ENCODE data around the gene C6orf163.

The C6orf163 gene

GRCh38 chr6:87357479-87358196, 13.0 kb downstream of the C6orf163 start:
- DNase-seq, result no peak

GRCh38 chr6:87364602-87365252, 20.1 kb downstream of the C6orf163 start:
- no peak for DNase-seq

GRCh38 chr6:87366072-87366827, 21.6 kb downstream of the C6orf163 start:
- no peak for DNase-seq

DNA sequence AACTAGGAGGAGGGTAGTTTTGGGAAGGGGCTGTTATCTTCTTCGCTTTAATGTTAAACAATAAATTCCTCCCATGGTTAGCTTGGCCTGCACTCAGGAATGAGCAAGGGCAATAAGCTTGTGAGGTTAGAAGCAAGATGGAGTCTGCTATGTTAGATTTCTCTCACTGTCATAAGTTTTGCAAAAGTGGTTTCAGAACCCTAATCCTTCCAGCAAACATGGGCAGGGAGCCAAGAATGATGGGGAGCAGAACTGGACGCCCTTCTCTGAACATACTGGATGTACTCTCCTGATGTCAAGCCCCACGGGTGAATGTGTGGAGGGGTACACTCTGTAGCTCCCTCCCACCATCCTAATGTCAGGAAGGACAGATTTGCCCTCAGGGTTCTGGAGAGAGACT, 22.3 kb downstream of the C6orf163 start:
- no peak for DNase-seq

DNA sequence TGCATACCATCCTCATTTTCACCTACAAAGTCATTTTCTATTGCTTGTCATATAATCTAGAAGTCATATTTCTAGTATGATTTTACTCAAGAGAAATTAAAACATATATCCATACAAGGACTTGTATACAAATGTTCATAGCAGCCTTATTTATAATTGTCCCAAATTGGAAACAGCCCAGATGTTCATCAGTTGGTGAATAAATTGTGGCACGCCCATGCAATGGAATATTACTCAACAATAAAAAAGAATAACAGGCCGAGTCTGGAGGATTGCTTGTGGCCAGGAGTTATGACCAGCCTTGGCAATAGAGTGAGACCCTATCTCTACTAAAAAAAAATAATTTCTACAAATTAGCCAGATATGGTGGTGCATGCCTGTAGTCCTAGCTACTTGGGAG, 28.8 kb downstream of the C6orf163 start:
- DNase-seq, result no peak

DNA sequence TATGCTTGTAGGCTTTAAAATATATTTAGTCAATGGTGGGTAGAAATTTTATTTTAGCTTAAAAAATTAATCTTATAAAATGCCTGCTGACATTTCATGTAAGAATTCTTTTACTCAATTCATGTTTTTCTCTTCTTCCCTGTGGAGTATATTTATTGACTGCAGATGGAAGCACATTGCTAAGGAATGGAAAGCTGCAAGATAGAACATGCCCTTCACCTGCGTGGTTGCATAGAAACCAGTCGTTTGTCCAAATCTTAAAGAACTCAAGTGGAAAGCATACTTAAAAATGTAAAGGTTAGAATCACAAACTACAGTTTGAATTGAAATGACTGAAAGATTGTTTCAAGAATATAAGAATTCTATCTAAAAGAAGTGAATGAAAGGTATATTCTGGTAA, 30.7 kb downstream of the C6orf163 start:
- DNase-seq, result no peak

DNA sequence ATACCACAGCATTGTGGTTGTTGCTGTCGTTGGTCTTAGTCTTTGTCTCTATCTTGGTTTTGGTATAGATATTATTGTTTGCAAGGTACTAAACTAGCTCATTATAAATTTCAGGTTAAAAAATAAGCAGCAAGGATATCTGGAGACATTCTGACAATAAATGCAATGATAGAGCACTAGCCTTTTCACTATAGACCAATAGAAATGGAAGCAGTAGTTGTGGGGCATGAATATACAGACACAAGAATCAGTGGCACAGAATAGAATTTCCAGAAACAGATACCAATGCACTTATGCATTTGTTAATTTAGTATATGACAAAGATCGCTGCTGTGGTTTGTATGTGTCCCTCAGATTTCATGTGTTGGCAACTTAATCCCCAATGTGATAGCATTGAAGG, 32.0 kb downstream of the C6orf163 start:
- no peak for DNase-seq

GRCh38 chr6:87378947-87379346, 34.3 kb downstream of the C6orf163 start:
- DNase-seq, result no peak

DNA sequence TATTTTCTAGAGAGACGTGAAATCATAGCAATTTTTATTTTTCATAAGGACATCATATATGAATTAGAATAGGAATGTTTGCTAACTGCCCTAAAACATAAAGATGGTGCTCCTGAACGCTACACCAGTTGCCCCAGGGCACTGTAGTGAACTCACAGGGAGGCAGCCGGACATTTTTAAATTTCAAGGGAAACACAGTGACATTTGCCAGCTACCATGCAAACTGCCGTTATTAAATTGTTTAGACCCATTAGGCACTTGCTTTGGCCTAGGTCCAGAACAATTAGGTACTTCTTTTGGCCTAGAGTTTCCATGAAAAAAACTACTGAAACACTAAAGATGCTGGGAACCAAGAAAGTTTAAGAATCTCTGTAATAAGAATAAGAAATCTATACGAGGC, 38.2 kb downstream of the C6orf163 start:
- peak in 1 of 2 experiments; percentile 7 for DNase-seq

GRCh38 chr6:87384038-87384437, 39.4 kb downstream of the C6orf163 start:
- DNase-seq, result no peak

DNA sequence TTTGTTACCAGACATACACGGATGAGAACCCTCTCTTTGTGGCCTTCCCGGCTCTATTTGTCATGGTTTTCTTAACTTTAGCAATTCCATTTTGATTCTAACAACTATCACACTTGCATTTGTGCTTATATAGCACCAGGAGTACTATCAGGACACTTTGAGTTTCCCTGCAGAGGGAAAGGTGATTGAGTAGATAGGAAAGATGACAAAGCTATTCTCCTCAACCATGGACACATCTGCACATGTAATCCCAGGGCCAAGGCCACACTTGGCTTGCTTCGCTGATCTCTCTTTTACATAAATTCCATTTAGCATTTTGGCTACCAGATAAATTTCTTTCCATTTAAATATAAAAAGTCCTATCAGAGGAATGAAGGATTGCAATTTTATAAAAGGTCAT, 39.8 kb downstream of the C6orf163 start:
- DNase-seq, result no peak

- peak; percentile 17 to 47 for DNase-seq
Observed at GRCh38 chr6:87391334-87391733, 46.7 kb downstream of the C6orf163 start.

DNA sequence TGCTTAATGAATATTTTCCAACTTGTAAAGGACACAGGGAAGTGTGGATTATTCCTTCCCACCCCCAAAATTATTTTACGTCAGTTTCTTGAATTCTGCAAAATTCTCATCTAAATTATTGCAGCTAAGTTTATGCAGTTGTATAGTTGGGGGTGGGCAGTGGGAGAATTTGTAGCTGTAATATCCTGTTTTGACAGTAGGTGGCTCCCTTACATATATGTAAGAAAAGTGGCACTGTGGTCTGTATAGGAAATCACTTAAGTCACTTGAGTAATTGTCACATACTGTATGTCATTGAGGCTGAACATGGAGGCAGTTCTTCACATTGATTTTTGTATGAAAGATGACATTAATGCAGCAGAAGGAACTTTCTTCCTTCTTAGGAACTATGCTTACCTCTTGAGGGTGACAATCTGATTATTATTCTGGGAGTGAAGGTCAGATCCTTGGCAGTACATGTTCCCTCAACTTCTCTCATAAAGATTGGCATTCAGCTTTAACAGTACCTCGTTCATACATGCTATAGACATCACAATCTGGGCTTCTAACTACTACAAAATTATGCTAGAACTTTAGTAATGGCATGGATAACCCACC, 48.5 kb downstream of the C6orf163 start:
- peak; percentile 60 to 68 for DNase-seq

DNA sequence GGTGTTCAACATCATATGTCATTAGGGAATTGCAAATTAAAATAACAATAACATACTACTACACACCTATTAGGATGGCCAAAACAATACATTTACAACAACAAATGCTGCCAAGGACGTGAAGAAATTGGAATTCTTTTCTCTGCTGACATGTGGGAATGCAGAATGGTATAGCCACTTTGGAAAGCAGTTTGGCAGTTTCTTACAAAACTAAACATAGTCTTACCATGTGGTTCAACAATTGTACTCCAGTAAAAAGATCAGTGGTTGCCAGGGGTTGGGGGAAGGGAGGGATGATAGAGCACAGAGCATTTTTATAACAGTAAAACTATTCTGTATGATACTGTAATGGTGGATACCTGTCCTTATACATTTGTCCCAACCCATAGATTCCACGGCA, 50.8 kb downstream of the C6orf163 start:
- no peak for DNase-seq

DNA sequence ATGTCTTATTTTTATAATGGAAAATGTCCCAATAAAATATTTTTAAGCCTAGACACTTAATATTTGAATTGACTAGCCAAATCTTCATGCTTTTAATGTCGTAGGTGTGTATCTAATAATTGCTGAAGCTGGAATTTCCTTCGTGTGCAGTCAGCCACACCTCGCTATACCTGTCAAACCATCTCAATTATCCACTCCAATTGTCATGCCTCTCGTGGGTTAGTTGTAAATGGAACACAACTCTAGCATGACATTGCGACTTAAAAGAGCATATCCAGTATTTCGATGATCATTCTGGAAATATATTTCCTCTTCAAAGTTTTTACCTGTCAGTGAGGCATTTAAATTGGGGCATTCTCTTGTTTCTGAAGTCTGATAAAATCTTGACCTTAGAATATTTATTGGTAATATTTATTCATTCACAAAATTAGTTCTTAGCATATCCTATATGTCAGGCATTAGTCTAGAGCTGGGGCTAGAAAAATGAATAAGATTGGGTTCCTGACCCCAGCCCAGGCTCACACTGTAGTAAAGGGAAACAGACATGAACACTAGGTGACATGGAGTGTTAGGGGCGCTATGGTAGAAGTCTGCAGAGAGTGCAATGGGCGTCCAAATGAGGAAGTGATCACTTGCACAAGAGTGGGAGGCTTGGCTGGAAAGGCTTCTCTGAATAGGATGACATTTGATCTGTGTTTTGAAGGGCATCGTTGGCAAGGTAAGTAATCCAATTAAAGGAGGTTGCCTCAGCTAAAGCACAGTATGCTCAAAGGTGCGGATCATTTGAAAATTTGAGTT, 52.2 kb downstream of the C6orf163 start:
- no peak for DNase-seq

DNA sequence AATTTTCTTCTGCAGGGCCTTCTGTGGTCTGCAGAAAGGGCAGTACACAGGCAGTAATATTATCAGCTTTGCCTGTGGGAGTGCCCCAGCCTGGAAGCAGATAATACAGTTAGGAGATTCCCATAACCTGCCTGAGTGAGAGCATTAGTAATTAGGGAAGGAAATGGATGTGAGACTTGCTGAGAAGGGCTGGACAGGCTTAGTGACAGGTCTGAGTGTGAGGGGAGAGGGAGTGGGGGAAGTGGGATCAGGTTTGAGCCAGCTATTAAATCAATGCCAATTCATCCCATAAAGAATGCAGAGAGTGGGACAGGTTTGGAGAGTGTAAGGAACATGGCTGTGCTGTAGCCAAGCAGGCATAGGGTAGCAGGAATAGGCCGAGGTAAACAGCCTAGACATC, 53.0 kb downstream of the C6orf163 start:
- DNase-seq, result no peak

- no peak for DNase-seq
Observed at GRCh38 chr6:87401832-87402231, 57.2 kb downstream of the C6orf163 start.

DNA sequence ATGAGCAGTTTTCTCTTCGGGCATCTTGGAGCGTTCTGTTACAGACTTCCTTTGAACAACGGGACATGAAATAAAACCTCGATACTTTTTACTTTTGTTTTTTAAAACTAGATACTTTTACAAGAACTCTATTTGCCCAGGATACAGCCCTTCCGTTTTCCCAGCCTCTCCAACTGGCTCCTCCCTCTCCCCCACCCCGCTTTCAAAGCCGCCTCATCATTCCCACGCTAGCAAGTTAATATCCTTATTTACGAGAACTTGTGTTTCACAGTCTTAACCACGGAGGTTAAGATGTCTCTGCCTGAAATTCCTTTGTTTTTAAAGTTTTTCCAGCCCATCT, 62.9 kb downstream of the C6orf163 start:
- DNase-seq, result peak in 1 of 2 experiments; percentile 58

DNA sequence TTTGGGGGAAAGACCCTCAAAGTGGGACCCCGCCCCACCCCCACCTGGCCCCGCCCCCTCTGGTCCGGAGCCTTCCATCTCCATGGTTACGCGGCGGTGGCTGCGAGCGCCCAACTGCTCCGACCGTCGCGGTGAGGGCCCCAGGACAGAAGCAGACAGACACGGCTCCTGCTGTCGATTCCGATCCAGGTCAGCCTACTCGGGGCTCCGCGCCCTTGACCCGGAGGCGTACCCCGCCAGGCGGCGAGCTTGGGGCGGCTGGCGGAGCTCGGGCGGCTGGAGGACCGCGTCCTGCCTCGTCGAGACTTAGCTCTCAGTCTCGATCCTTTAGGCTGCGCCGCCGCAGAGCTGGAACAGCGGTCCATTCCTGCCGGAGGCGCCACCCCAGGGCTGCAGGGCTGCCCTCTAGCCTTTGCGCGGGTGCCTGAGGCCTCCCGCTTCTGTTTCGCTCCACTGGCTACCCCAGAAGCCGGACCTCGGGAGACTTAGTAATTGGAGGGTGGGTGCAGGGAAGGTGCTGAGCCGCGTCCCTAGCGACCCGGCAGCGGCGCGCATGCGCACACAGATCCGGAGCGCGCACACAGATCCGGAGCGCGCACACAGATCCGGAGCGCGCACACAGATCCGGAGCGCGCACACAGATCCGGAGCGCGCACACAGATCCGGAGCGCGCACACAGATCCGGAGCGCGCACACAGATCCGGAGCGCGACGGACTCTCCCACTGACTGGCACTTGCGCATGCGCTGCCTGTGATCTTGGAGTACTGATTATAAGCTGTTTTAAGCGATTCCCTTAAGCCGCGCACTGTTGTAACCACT, 63.5 kb downstream of the C6orf163 start, which contains the start of gene CFAP206:
Gene CFAP206, plus strand, starts transcription at position 72 of the 820 bp plus-strand sequence. CDS start 1,868 bp downstream, outside the sequence.
- DNase-seq, result peak; percentile 82 to 83

- no peak for DNase-seq
Observed at GRCh38 chr6:87408721-87409155, 64.1 kb downstream of the C6orf163 start.

Measured in NCI-H2081 (cell line).